MM.1S (cell line): ENCODE measurements around the gene HPCAL1.

Experiments used
- CTCF ChIP-seq: fragments of 300-600 bp; sonication (generic); IDR thresholded peaks from 2 replicates; pipeline ENCODE4 v1.5.1; 2016; ENCODE audit warnings: antibody characterized with exemption, low read length, mixed read lengths
- EZH2phosphoT487 ChIP-seq: fragments of 300-600 bp; sonication (generic); IDR thresholded peaks from 2 replicates; pipeline ENCODE4 v1.6.1; 2018; ENCODE audit warnings: antibody characterized with exemption, low read length

DNA sequence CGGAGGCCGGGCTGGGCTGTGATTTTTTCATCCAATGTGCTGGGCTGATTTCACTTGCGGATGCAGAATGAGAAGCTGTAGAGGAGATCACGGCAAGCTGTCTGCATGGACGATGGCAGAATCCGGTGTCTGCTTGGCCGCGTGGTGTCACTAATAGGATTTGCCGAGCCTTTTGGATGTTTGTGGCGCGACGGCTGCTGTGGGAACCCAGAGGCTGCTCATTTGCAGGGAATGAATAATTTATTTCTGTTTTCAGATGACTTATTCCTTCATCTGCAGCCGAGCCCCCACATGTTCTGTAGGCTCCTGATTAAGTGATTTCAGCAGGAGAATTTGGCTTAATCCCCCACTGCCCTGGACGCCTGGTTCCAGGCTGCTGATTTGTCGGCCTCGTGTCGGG is 82.8 kb downstream of the HPCAL1 start:
- TF ChIP-seq CTCF (no peak), EZH2phosphoT487 (no peak)
